ENCODE measurements around the gene ZC3H7A. TPM values are rescaled to one million over a fixed set of nuclear protein-coding genes. Genes with fewer than 3 reads are reported as not detected.
A peak's percentile ranks its signal among the peaks of the same experiment; 100 is the strongest.

The ZC3H7A gene
- total and polyA plus RNA-seq, 2 of the 13 experiments (the other 11 are each of a cell fraction or from before 2014, with no cell fraction given) = 29.2 to 36.8 TPM

GRCh38 chr16:11796227-11797165 lies 562 bp downstream of the ZC3H7A start (continued):
- 0 out of 2 replicates have a peak, but pooled peaks have one; percentile 26 for TF ChIP-seq POGK (CRISPR knock-in tag; conservative IDR thresholded peaks at IDR 0.05)
- TF ChIP-seq ZFP62 (CRISPR knock-in tag; IDR thresholded peaks at IDR 0.05) = no peak
- peak; percentile 51; the same call in 1 of the 2 replicates for TF ChIP-seq ZNF441 (CRISPR knock-in tag; IDR thresholded peaks at IDR 0.05; ENCODE audit: borderline replicate concordance)
- 0 out of 2 replicates have a peak, but pooled peaks have one; percentile 40 for TF ChIP-seq U2AF2 (IDR thresholded peaks at IDR 0.05; ENCODE audit: low read depth, low read length)
- 0 out of 2 replicates have a peak, but pooled peaks have one; percentile 57 for TF ChIP-seq SMYD3 (CRISPR knock-in tag; IDR thresholded peaks at IDR 0.05)
- TF ChIP-seq ZNF280D (CRISPR knock-in tag; IDR thresholded peaks at IDR 0.05) = no peak
- peak; percentile 69; the same call in 1 of the 2 replicates for TF ChIP-seq ZBTB38 (CRISPR knock-in tag; IDR thresholded peaks at IDR 0.05)
- no peak for TF ChIP-seq ATF1 (CRISPR knock-in tag; IDR thresholded peaks at IDR 0.05)
- TF ChIP-seq ZNF768 (CRISPR knock-in tag; IDR thresholded peaks at IDR 0.05) = peak; percentile 35; the same call in 1 of the 2 replicates
- TF ChIP-seq ZBTB2 (CRISPR knock-in tag; IDR thresholded peaks at IDR 0.05; ENCODE audit: low read depth) = peak; percentile 82
- no peak for TF ChIP-seq ZBTB46 (CRISPR knock-in tag; IDR thresholded peaks at IDR 0.05; ENCODE audit: borderline replicate concordance)
- 0 out of 2 replicates have a peak, but pooled peaks have one; percentile 56 for TF ChIP-seq PITX1 (CRISPR knock-in tag; IDR thresholded peaks at IDR 0.05)
- peak; percentile 86 for TF ChIP-seq KMT2A (CRISPR knock-in tag; IDR thresholded peaks at IDR 0.05)
- peak; percentile 51 for TF ChIP-seq HNRNPLL (IDR thresholded peaks at IDR 0.05; ENCODE audit: low read depth, low read length, poor library complexity, severe bottlenecking)
- TF ChIP-seq NRL (CRISPR knock-in tag; IDR thresholded peaks at IDR 0.05; ENCODE audit: borderline replicate concordance) = peak; percentile 61
- peak; percentile 46; the same call in 1 of the 2 replicates for TF ChIP-seq PHF21A (CRISPR knock-in tag; IDR thresholded peaks at IDR 0.05)
- TF ChIP-seq RORA (CRISPR knock-in tag; IDR thresholded peaks at IDR 0.05) = peak; percentile 85
- no peak for TF ChIP-seq SOX6 (IDR thresholded peaks at IDR 0.05)
- peak; percentile 34; the same call in 1 of the 2 replicates for TF ChIP-seq SOX6 (CRISPR knock-in tag; IDR thresholded peaks at IDR 0.05)
- 0 out of 2 replicates have a peak, but pooled peaks have one; percentile 63 for TF ChIP-seq ZNF33A (CRISPR knock-in tag; IDR thresholded peaks at IDR 0.05; ENCODE audit: borderline replicate concordance)

All from HepG2 (cell line).